C4-2B (cell line): ENCODE results near the gene MOV10.
"Not testable (repeated sequence)": the region's sequence is repeated elsewhere in the genome, so short reads cannot be mapped to it uniquely, and the experiment has no call there.

Experiments used
- ZFX ChIP-seq: fragments of 450-650 bp; IDR thresholded peaks from 2 replicates; pipeline ENCODE4 v1.6.1; 2017
- TF ChIP-seq, protein P1 (sequence below): fragments of 450-650 bp; conservative IDR thresholded peaks from 2 replicates; pipeline ENCODE4 v1.5.1; 2017; ENCODE audit warnings: mild to moderate bottlenecking

GRCh38 chr1:112640437-112640836 lies 34.0 kb upstream of the MOV10 start:
- TF ChIP-seq, protein P1, sequence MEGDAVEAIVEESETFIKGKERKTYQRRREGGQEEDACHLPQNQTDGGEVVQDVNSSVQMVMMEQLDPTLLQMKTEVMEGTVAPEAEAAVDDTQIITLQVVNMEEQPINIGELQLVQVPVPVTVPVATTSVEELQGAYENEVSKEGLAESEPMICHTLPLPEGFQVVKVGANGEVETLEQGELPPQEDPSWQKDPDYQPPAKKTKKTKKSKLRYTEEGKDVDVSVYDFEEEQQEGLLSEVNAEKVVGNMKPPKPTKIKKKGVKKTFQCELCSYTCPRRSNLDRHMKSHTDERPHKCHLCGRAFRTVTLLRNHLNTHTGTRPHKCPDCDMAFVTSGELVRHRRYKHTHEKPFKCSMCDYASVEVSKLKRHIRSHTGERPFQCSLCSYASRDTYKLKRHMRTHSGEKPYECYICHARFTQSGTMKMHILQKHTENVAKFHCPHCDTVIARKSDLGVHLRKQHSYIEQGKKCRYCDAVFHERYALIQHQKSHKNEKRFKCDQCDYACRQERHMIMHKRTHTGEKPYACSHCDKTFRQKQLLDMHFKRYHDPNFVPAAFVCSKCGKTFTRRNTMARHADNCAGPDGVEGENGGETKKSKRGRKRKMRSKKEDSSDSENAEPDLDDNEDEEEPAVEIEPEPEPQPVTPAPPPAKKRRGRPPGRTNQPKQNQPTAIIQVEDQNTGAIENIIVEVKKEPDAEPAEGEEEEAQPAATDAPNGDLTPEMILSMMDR: not testable (repeated sequence)
- TF ChIP-seq ZFX: not testable (repeated sequence)
